Neural progenitor cell (in vitro differentiated cells): ENCODE data around the gene PODXL2. TPM values are rescaled to one million over a fixed set of nuclear protein-coding genes. Genes with fewer than 3 reads are reported as not detected.

Experiments
- DNase-seq: peaks from one replicate; pipeline ENCODE4 v3.0.0-alpha.2; 2016; ENCODE audit warnings: low spot score
- H2AFZ ChIP-seq: fragments of 200-600 bp; sonication (generic); replicated peaks from 2 replicates; pipeline ENCODE4 v1.6.1; 2016; ENCODE audit warnings: antibody characterized with exemption
- H3F3A ChIP-seq: fragments of 200-600 bp; sonication (generic); 2 replicates; pipeline ENCODE4 v1.6.1; 2016; ENCODE audit warnings: antibody characterized with exemption, low read depth
- H3K27ac ChIP-seq: fragments of 200-600 bp; sonication (generic); 2 replicates; pipeline ENCODE4 v1.5.1; 2016; ENCODE audit warnings: mild to moderate bottlenecking
- H3K27me3 ChIP-seq: fragments of 200-600 bp; sonication (generic); 2 replicates; pipeline ENCODE4 v1.6.1; 2016; ENCODE audit warnings: mild to moderate bottlenecking, moderate library complexity
- H3K36me3 ChIP-seq: fragments of 200-600 bp; sonication (generic); 2 replicates; pipeline ENCODE4 v1.5.1; 2016
- H3K4me1 ChIP-seq: fragments of 200-600 bp; sonication (generic); 2 replicates; pipeline ENCODE4 v1.6.1; 2016; ENCODE audit warnings: mixed run types
- H3K4me2 ChIP-seq: fragments of 200-600 bp; sonication (generic); 2 replicates; pipeline ENCODE4 v1.6.1; 2016
- H3K4me3 ChIP-seq: fragments of 200-600 bp; sonication (generic); 2 replicates; pipeline ENCODE4 v1.5.1; 2016
- H3K79me2 ChIP-seq: fragments of 200-600 bp; sonication (generic); 2 replicates; pipeline ENCODE4 v1.6.1; 2016; ENCODE audit warnings: low read depth
- H3K9ac ChIP-seq: fragments of 200-600 bp; sonication (generic); 2 replicates; pipeline ENCODE4 v1.6.1; 2016
- H3K9me3 ChIP-seq: fragments of 200-600 bp; sonication (generic); 2 replicates; pipeline ENCODE4 v1.5.1; 2016; ENCODE audit warnings: low read depth
- H4K20me1 ChIP-seq: fragments of 200-600 bp; sonication (generic); 2 replicates; pipeline ENCODE4 v1.6.1; 2016; ENCODE audit warnings: low read depth
- H3K27ac Mint-ChIP-seq: 3 replicates; pipeline ENCODE4 v1.8.0; 2021; ENCODE audit warnings: mixed read lengths
- H3K27me3 Mint-ChIP-seq: 2 replicates; pipeline ENCODE4 v1.8.0; 2022; ENCODE audit warnings: low read depth, mild to moderate bottlenecking, inconsistent platforms, moderate library complexity, mixed read lengths; ENCODE audit not compliant: insufficient read depth
- H3K36me3 Mint-ChIP-seq: 3 replicates; pipeline ENCODE4 v1.8.0; 2021; ENCODE audit warnings: mixed read lengths
- H3K4me1 Mint-ChIP-seq: 3 replicates; pipeline ENCODE4 v1.8.0; 2021; ENCODE audit warnings: mixed read lengths
- H3K4me3 Mint-ChIP-seq: 3 replicates; pipeline ENCODE4 v1.8.0; 2021; ENCODE audit warnings: mild to moderate bottlenecking, moderate library complexity, mixed read lengths
- H3K9me3 Mint-ChIP-seq: 3 replicates; pipeline ENCODE4 v1.8.0; 2020; ENCODE audit warnings: mixed read lengths
- EZH2 ChIP-seq: fragments of 200-600 bp; sonication (generic); IDR thresholded peaks from 2 replicates; pipeline ENCODE4 v1.6.1; 2017; ENCODE audit warnings: antibody characterized with exemption, mild to moderate bottlenecking, moderate library complexity
- EZH2phosphoT487 ChIP-seq: fragments of 200-600 bp; sonication (generic); IDR thresholded peaks from 2 replicates; pipeline ENCODE4 v1.6.1; 2017; ENCODE audit warnings: antibody characterized with exemption
- total RNA-seq: library from RNA; depleted of rRNA; stranded (reverse); fragments of >200 nt; gene quantifications from 2 replicates; pipeline ENCODE4 v1.2.3, GENCODE V29; 2015; ENCODE audit warnings: low replicate concordance
- TF ChIP-seq, protein P1 (sequence below): fragments of 200-600 bp; sonication (generic); IDR thresholded peaks from 2 replicates; pipeline ENCODE4 v1.5.1; 2017; ENCODE audit warnings: antibody characterized with exemption, mild to moderate bottlenecking

PODXL2 gene
- total RNA-seq, 1 donor from 2014 or later, result 18.4 TPM

DNA sequence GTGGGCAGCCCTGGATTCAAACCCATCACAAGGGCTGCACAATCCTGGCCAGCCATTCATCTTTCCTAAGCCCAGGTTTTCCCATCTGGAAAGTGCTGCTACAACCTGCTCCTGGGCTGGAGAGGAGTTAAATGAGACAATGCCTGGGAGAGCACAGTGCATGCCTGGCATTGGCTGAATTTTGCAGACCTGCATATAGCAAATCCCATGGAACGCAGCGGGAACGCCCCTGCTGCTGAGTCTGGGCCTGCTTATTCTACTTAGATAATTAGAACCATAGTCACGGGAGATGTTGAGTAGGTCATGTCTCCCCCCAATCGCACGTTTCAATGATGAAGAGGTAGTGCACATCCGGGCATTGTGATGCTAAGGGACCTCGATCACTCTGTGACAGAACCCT lies 90.4 kb downstream of the PODXL2 start:
- no peak for DNase-seq
- Histone ChIP-seq H3K4me3 (no peak overlapping the region), H3F3A (peaks cover 7% of the 10 kb centered on the region), H3K27me3 (no peaks in the 10 kb centered on the region), H3K4me1 (peaks cover 20% of the 10 kb centered on the region), H3K27ac (no peak overlapping the region), H4K20me1 (no peaks in the 10 kb centered on the region), H3K9ac (no peak overlapping the region), H3K79me2 (no peaks in the 10 kb centered on the region), H3K36me3 (no peaks in the 10 kb centered on the region), H3K4me2 (no peak overlapping the region), H2AFZ (no peak overlapping the region), H3K9me3 (no peaks in the 10 kb centered on the region)
- TF ChIP-seq, protein P1, sequence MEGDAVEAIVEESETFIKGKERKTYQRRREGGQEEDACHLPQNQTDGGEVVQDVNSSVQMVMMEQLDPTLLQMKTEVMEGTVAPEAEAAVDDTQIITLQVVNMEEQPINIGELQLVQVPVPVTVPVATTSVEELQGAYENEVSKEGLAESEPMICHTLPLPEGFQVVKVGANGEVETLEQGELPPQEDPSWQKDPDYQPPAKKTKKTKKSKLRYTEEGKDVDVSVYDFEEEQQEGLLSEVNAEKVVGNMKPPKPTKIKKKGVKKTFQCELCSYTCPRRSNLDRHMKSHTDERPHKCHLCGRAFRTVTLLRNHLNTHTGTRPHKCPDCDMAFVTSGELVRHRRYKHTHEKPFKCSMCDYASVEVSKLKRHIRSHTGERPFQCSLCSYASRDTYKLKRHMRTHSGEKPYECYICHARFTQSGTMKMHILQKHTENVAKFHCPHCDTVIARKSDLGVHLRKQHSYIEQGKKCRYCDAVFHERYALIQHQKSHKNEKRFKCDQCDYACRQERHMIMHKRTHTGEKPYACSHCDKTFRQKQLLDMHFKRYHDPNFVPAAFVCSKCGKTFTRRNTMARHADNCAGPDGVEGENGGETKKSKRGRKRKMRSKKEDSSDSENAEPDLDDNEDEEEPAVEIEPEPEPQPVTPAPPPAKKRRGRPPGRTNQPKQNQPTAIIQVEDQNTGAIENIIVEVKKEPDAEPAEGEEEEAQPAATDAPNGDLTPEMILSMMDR, result no peak
- TF ChIP-seq EZH2phosphoT487 (no peak), EZH2 (no peak)
- peaks cover 36% of the 10 kb centered on the region for H3K4me1 Mint-ChIP-seq
- no peak overlapping the region for H3K27ac Mint-ChIP-seq
- H3K9me3 Mint-ChIP-seq, result peaks cover 3% of the 10 kb centered on the region
- H3K36me3 Mint-ChIP-seq, result no peaks in the 10 kb centered on the region
- peaks cover 10% of the 10 kb centered on the region for H3K27me3 Mint-ChIP-seq
- H3K4me3 Mint-ChIP-seq, result no peak overlapping the region

- no peak overlapping the region for H3K4me3 Mint-ChIP-seq
- Histone ChIP-seq H3K27me3 (no peaks in the 10 kb centered on the region), H3K4me1 (peaks cover 20% of the 10 kb centered on the region), H3K27ac (no peak overlapping the region), H3K9ac (no peak overlapping the region), H3K36me3 (no peaks in the 10 kb centered on the region), H3K9me3 (no peaks in the 10 kb centered on the region), H4K20me1 (no peaks in the 10 kb centered on the region), H3K4me2 (no peak overlapping the region), H3K79me2 (no peaks in the 10 kb centered on the region), H3F3A (peaks cover 7% of the 10 kb centered on the region), H2AFZ (no peak overlapping the region), H3K4me3 (no peak overlapping the region)
- peaks cover 8% of the 10 kb centered on the region for H3K9me3 Mint-ChIP-seq
- peaks cover 10% of the 10 kb centered on the region for H3K27me3 Mint-ChIP-seq
- peaks cover 32% of the 10 kb centered on the region for H3K4me1 Mint-ChIP-seq
- DNase-seq, result no peak
- no peak overlapping the region for H3K27ac Mint-ChIP-seq
- TF ChIP-seq, protein P1, result no peak
- TF ChIP-seq EZH2phosphoT487 (no peak), EZH2 (no peak)
- H3K36me3 Mint-ChIP-seq, result no peaks in the 10 kb centered on the region
These were observed 91.3 kb downstream of the PODXL2 start for GRCh38 chr3:127720161-127720823.

GRCh38 chr3:127720985-127721935 lies 92.3 kb downstream of the PODXL2 start:
- no peak overlapping the region for H3K9ac ChIP-seq
- H3K79me2 ChIP-seq, result no peaks in the 10 kb centered on the region
- no peak for DNase-seq
- Mint-ChIP-seq H3K9me3 (peaks cover 10% of the 10 kb centered on the region), H3K27me3 (peaks cover 10% of the 10 kb centered on the region), H3K36me3 (no peaks in the 10 kb centered on the region), H3K27ac (no peak overlapping the region), H3K4me1 (peaks cover 29% of the 10 kb centered on the region), H3K4me3 (no peak overlapping the region)
- no peaks in the 10 kb centered on the region for H4K20me1 ChIP-seq
- no peak overlapping the region for H2AFZ ChIP-seq
- no peak overlapping the region for H3K4me2 ChIP-seq
- no peak overlapping the region for H3K27ac ChIP-seq
- no peaks in the 10 kb centered on the region for H3K36me3 ChIP-seq
- H3K4me1 ChIP-seq, result peaks cover 20% of the 10 kb centered on the region
- peaks cover 7% of the 10 kb centered on the region for H3F3A ChIP-seq
- no peaks in the 10 kb centered on the region for H3K9me3 ChIP-seq
- no peak overlapping the region for H3K4me3 ChIP-seq
- no peaks in the 10 kb centered on the region for H3K27me3 ChIP-seq
- TF ChIP-seq, protein P1, result no peak
- TF ChIP-seq EZH2, result no peak
- no peak for TF ChIP-seq EZH2phosphoT487
